GM23248 (cell line): ENCODE results near the gene NEMP2. TPM values are rescaled to one million over a fixed set of nuclear protein-coding genes. Genes with fewer than 3 reads are reported as not detected.

Source experiments
- DNase-seq: peaks from one replicate; pipeline ENCODE4 v3.0.0-alpha.2; 2015
- H2AFZ ChIP-seq: fragments of 200-600 bp; sonication (generic); 2 replicates; pipeline ENCODE4 v1.6.1; 2016; ENCODE audit warnings: antibody characterized with exemption
- H3F3A ChIP-seq: fragments of 200-600 bp; sonication (generic); 2 replicates; pipeline ENCODE4 v1.6.1; 2016; ENCODE audit warnings: mild to moderate bottlenecking, antibody characterized with exemption, mixed run types; ENCODE audit not compliant: insufficient read depth
- H3K27ac ChIP-seq: fragments of 200-600 bp; sonication (generic); 2 replicates; pipeline ENCODE4 v1.5.1; 2016; ENCODE audit warnings: mild to moderate bottlenecking
- H3K27me3 ChIP-seq: fragments of 200-600 bp; sonication (generic); replicated peaks from 2 replicates; pipeline ENCODE4 v1.6.1; 2016; ENCODE audit warnings: mild to moderate bottlenecking; ENCODE audit not compliant: insufficient read depth
- H3K36me3 ChIP-seq: fragments of 200-600 bp; sonication (generic); 2 replicates; pipeline ENCODE4 v1.6.1; 2016; ENCODE audit warnings: low read depth, mild to moderate bottlenecking
- H3K4me1 ChIP-seq: fragments of 200-600 bp; sonication (generic); 2 replicates; pipeline ENCODE4 v1.6.1; 2016; ENCODE audit warnings: mild to moderate bottlenecking; ENCODE audit not compliant: insufficient read depth
- H3K4me2 ChIP-seq: fragments of 200-600 bp; sonication (generic); one replicate; pipeline ENCODE4 v1.6.1; 2016; ENCODE audit warnings: mild to moderate bottlenecking; ENCODE audit not compliant: unreplicated experiment
- H3K4me3 ChIP-seq: fragments of 200-600 bp; sonication (generic); 2 replicates; pipeline ENCODE4 v1.5.1; 2016; ENCODE audit warnings: mild to moderate bottlenecking
- H3K79me2 ChIP-seq: fragments of 200-600 bp; sonication (generic); 2 replicates; pipeline ENCODE4 v1.6.1; 2016; ENCODE audit warnings: mild to moderate bottlenecking; ENCODE audit not compliant: insufficient read depth
- H3K9ac ChIP-seq: fragments of 200-600 bp; sonication (generic); 2 replicates; pipeline ENCODE4 v1.6.1; 2016; ENCODE audit warnings: mild to moderate bottlenecking
- H3K9me2 ChIP-seq: fragments of 200-600 bp; sonication (generic); 2 replicates; pipeline ENCODE4 v1.6.1; 2016; ENCODE audit warnings: mixed run types, mild to moderate bottlenecking, moderate library complexity; ENCODE audit not compliant: insufficient read depth
- H3K9me3 ChIP-seq: fragments of 200-600 bp; sonication (generic); one replicate; pipeline ENCODE4 v1.6.1; 2017; ENCODE audit warnings: low read depth
- H4K20me1 ChIP-seq: fragments of 200-600 bp; sonication (generic); 2 replicates; pipeline ENCODE4 v1.6.0; 2016; ENCODE audit not compliant: insufficient read depth
- EZH2 ChIP-seq: fragments of 200-600 bp; sonication (generic); IDR thresholded peaks from 2 replicates; pipeline ENCODE4 v1.6.1; 2018; ENCODE audit warnings: antibody characterized with exemption, mild to moderate bottlenecking; ENCODE audit not compliant: insufficient read depth, poor library complexity, severe bottlenecking
- EZH2phosphoT487 ChIP-seq: fragments of 200-600 bp; sonication (generic); IDR thresholded peaks from 2 replicates; pipeline ENCODE4 v1.6.1; 2018; ENCODE audit warnings: antibody characterized with exemption, moderate library complexity, mild to moderate bottlenecking, low read depth; ENCODE audit not compliant: insufficient read depth
- WGBS, 2 experiments: methylation state at CpG; one replicate each; pipeline ENCODE4 v1.1.6; 2015 to 2017; ENCODE audit warnings: low lambda C conversion rate in 2 of 2, low coverage in 1 of 2; ENCODE audit errors: missing lambda C conversion rate in 2 of 2; 5-methylcytosine and 5-hydroxymethylcytosine counted together
- in situ Hi-C: fragments of 300-500 bp; cut with MboI; formaldehyde crosslinking; loops from 2 replicates; pipeline ENCODE4 v1.15.0; 2020
- polyA plus RNA-seq: library from polyadenylated mRNA; unstranded; fragments of >200 nt; fragmentation: Nextera tagmentation; extraction: Ambion mirVana; gene quantifications from 2 replicates; pipeline ENCODE4 v1.2.1, GENCODE V29; 2016
- small RNA-seq: library from RNA; depleted of rRNA; stranded (forward); fragments of <200 nt; gene quantifications from one replicate; pipeline ENCODE3, GENCODE V24; 2014; ENCODE audit warnings: low read depth, low replicate concordance
- total RNA-seq: library from RNA; depleted of rRNA; stranded (reverse); fragments of >200 nt; shearing (Covaris generic); gene quantifications from 2 replicates; pipeline ENCODE4 v1.2.3, GENCODE V29; 2014; rRNA removed

The NEMP2 gene
- total and polyA plus RNA-seq, 2 experiments from 2014 or later, result 2.7 to 3.8 TPM

DNA sequence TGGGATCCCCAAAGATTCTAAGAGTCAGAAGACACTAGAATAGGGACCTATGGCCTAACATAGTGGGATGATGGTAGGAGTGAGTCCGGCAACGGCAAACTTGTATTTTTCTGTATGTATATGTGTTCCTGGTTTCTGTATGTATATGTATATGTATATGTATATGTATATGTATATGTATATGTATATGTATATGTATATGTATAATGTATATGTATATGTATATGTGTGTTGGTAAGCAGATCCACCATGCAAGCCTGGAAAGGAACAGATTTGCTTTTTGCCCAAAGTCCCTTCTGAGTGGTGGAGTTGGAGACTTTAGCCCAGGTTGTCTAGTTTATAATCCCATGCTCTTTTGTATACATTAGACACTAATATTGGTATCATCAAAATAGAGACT, 79.7 kb downstream of the NEMP2 start:
- Histone ChIP-seq H3K4me2 (no peak overlapping the region), H3K4me1 (peaks cover 6% of the 10 kb centered on the region; the same call in 1 of the 2 replicates), H4K20me1 (no peaks in the 10 kb centered on the region), H3K27ac (no peak overlapping the region), H2AFZ (no peak overlapping the region), H3K4me3 (no peak overlapping the region), H3K9me2 (no peaks in the 10 kb centered on the region; the same call in 1 of the 2 replicates), H3K79me2 (no peaks in the 10 kb centered on the region), H3K27me3 (no peaks in the 10 kb centered on the region), H3K9me3 (no peaks in the 10 kb centered on the region), H3F3A (0 out of 2 replicates have a peak, but pooled peaks cover 13% of the 10 kb centered on the region), H3K36me3 (no peaks in the 10 kb centered on the region), H3K9ac (no peak overlapping the region)
- DNase-seq, result no peak
- no peak for TF ChIP-seq EZH2phosphoT487
- no peak for TF ChIP-seq EZH2
- in situ Hi-C loops, result no loop called here
- 93 to 100% methylated on average over 2 of the region's 2 CpGs for WGBS, 2 experiments

Small RNA genes lying within 50 kb of the gene (small RNA-seq; reads per million reads assigned to genes)
- not detected for gene RN7SKP179

Other genes with a start within 250 kb of the NEMP2 start
- gene HIBCH, start 214.9 kb downstream of the NEMP2 start, total RNA-seq, result 10.4 and 12.0 TPM in 2 replicates
- 28.9 and 29.0 TPM in 2 replicates for gene HIBCH, start 214.9 kb downstream of the NEMP2 start, polyA plus RNA-seq
- 4.2 and 7.1 TPM in 2 replicates for gene INPP1, start 191.1 kb downstream of the NEMP2 start, total RNA-seq
- gene INPP1, start 191.1 kb downstream of the NEMP2 start, polyA plus RNA-seq, result 28.7 and 29.6 TPM in 2 replicates
- 4.9 and 6.7 TPM in 2 replicates for gene MFSD6, start 126.4 kb downstream of the NEMP2 start, total RNA-seq
- gene MFSD6, start 126.4 kb downstream of the NEMP2 start, polyA plus RNA-seq, result 3.2 and 4.2 TPM in 2 replicates
- gene NAB1, start 114.4 kb upstream of the NEMP2 start, total RNA-seq, result 44.1 and 48.3 TPM in 2 replicates
- gene NAB1, start 114.4 kb upstream of the NEMP2 start, polyA plus RNA-seq, result 13.0 TPM in 2 replicates